Ovary (tissue), 9 donors: Measurements from ENCODE around the gene DIP2C. TPM values are rescaled to one million over a fixed set of nuclear protein-coding genes. Genes with fewer than 3 reads are reported as not detected.

Experiments
- DNase-seq, 5 donors: peaks; one replicate each; pipeline ENCODE4 v3.0.0-alpha.2; 2019 to 2020
- H3K27ac ChIP-seq, 2 donors: fragments of 200-600 bp; one replicate each; pipeline versions ENCODE4 v1.5.1 to v1.8.0; 2019 to 2022
- H3K27me3 ChIP-seq: fragments of 200-600 bp; one replicate; pipeline ENCODE4 v1.8.0; 2022
- H3K36me3 ChIP-seq: fragments of 200-600 bp; sonication (generic); one replicate; pipeline ENCODE4 v1.5.1; 2019
- H3K4me1 ChIP-seq: one replicate; pipeline ENCODE4 v1.8.1; 2013; ENCODE audit warnings: mild to moderate bottlenecking, moderate library complexity; ENCODE audit not compliant: insufficient read depth
- H3K4me3 ChIP-seq: fragments of 200-600 bp; sonication (generic); one replicate; pipeline ENCODE4 v1.5.1; 2017
- H3K9me3 ChIP-seq, 2 donors: fragments of 200-600 bp in 1 of 2; sonication (generic) in 1 of 2; one replicate each; pipeline versions ENCODE4 v1.5.1 to v1.8.1; 2013 to 2019; ENCODE audit warnings: mild to moderate bottlenecking in 1 of 2, moderate library complexity in 1 of 2
- EP300 ChIP-seq: sonication (generic); formaldehyde crosslinking; IDR thresholded peaks from one replicate; pipeline ENCODE4 v1.6.1; 2017; ENCODE audit warnings: antibody characterized with exemption
- POLR2A ChIP-seq: fragments of 450-650 bp; IDR thresholded peaks from one replicate; pipeline ENCODE4 v1.6.1; 2017; ENCODE audit warnings: antibody characterized with exemption, mild to moderate bottlenecking, moderate library complexity
- WGBS, 3 donors: extraction: QIAGEN DNeasy Blood & Tissue Kit in 1 of 3; methylation state at CpG; one replicate each; pipeline versions ENCODE4 v1.1.5 to v1.1.7; 2013 to 2017; 5-methylcytosine and 5-hydroxymethylcytosine counted together
- intact Hi-C, 4 donors: fragments of 100-400 bp; cut with DNase I; formaldehyde crosslinking; loops; one replicate each; pipeline versions ENCODE4 v1.11.0 to v1.15.1; 2022 to 2023
- polyA plus RNA-seq, 2 donors: library from polyadenylated mRNA; stranded (reverse); fragments of 200-250 nt in 1 of 2; fragments of 350-450 nt in 1 of 2; fragmentation: Illumina TruSeq in 1 of 2; extraction: RNeasy Lipid Tissue Mini Kit (QIAGEN cat#74804) in 1 of 2; gene quantifications; one replicate each; pipeline ENCODE4 v1.2.3, GENCODE V29; 2013 to 2014
- total RNA-seq, 7 donors: library from RNA; depleted of rRNA in 2 of 7; stranded (reverse); fragments of >200 nt in 2 of 7; fragmentation: NEBNext Ultra II Directional in 3 of 7; extraction: Animal tissue kit (Norgen Biotek cat#: 25700) in 3 of 7; gene quantifications; one replicate each; pipeline versions ENCODE4 v1.1.0 to v1.2.4, GENCODE V29; 2016 to 2023
- TF ChIP-seq, protein P1 (sequence below), 3 donors: fragments of 450-650 bp in 2 of 3; fragments of 200-600 bp in 1 of 3; IDR thresholded peaks; one replicate each; pipeline versions ENCODE4 v1.5.1 to v1.8.0; 2016 to 2022; ENCODE audit warnings: antibody characterized with exemption in 3 of 3, mild to moderate bottlenecking in 1 of 3
- donor health status: DM: no; HTN: no; CAD: no; lungs with moderate emphysema.
- donor health status: DM: no; HTN: no; CAD: no.
- donor health status: Bipolar disorder and iron deficiency.
- donor health status: DM: yes; HTN: yes; CAD: no.
- donor health status: DM: no; HTN: no; CAD: no.
- donor health status: DM: yes; HTN: yes; CAD: no.

DIP2C gene
- total and polyA plus RNA-seq, 9 donors = 10.1 to 29.4 (median 22.2) TPM

DNA sequence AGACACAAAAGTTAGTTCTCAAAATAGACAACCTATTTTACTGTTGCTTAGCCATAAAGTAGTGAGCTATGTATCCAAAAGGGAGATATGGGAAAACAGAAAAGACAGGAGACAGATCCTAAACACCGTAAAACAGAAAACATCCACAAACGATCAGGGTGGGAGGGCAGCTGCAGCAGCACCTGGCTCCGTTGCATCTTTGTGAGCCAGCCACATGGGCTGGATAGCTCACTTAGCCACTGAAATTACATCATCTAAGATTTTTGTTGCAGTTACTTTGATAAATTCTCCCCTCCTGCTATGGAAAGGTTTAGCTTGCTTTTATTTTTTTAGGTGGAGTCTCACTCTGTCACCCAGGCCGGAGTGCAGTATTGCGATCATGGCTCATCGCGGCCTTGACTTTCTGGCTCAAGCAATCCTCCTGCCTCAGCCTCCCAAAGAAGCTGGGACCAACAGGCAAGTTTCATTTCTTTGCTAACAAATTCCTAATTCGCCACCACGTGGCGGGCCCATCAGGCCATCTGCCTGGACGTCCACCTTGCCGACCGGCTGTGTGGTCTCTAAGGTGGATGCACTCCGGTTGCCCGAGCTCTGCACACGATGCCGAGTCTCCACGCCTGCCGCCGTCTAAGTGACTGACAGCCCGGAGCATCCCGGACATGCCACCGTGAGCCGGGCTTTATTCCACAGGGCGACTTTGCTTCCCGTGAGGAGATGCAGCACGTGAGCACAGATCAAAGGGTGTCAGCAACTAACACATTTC, 159.8 kb downstream of the DIP2C start:
- no peak for DNase-seq
- Histone ChIP-seq H3K36me3 (no peaks in the 10 kb centered on the region), H3K9me3 (no peaks in the 10 kb centered on the region), H3K27ac (no peak overlapping the region), H3K4me3 (no peak overlapping the region), H3K27me3 (no peaks in the 10 kb centered on the region), H3K4me1 (peaks cover 24% of the 10 kb centered on the region)
- 85 to 92% (median 90%) methylated on average over 27 of the region's 27 CpGs for WGBS, 3 donors
- intact Hi-C loops = loop anchor here in 3 of 4 donors (5.0 to 10.0 kb wide), 2 partner anchors 155 to 1188 kb away; partner anchors contain the start of gene DIP2C (in 3 of the 3)
- TF ChIP-seq, protein P1, sequence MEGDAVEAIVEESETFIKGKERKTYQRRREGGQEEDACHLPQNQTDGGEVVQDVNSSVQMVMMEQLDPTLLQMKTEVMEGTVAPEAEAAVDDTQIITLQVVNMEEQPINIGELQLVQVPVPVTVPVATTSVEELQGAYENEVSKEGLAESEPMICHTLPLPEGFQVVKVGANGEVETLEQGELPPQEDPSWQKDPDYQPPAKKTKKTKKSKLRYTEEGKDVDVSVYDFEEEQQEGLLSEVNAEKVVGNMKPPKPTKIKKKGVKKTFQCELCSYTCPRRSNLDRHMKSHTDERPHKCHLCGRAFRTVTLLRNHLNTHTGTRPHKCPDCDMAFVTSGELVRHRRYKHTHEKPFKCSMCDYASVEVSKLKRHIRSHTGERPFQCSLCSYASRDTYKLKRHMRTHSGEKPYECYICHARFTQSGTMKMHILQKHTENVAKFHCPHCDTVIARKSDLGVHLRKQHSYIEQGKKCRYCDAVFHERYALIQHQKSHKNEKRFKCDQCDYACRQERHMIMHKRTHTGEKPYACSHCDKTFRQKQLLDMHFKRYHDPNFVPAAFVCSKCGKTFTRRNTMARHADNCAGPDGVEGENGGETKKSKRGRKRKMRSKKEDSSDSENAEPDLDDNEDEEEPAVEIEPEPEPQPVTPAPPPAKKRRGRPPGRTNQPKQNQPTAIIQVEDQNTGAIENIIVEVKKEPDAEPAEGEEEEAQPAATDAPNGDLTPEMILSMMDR (IDR thresholded peaks at IDR 0.05) = no peak
- TF ChIP-seq EP300 (no peak), POLR2A (no peak)

DNA sequence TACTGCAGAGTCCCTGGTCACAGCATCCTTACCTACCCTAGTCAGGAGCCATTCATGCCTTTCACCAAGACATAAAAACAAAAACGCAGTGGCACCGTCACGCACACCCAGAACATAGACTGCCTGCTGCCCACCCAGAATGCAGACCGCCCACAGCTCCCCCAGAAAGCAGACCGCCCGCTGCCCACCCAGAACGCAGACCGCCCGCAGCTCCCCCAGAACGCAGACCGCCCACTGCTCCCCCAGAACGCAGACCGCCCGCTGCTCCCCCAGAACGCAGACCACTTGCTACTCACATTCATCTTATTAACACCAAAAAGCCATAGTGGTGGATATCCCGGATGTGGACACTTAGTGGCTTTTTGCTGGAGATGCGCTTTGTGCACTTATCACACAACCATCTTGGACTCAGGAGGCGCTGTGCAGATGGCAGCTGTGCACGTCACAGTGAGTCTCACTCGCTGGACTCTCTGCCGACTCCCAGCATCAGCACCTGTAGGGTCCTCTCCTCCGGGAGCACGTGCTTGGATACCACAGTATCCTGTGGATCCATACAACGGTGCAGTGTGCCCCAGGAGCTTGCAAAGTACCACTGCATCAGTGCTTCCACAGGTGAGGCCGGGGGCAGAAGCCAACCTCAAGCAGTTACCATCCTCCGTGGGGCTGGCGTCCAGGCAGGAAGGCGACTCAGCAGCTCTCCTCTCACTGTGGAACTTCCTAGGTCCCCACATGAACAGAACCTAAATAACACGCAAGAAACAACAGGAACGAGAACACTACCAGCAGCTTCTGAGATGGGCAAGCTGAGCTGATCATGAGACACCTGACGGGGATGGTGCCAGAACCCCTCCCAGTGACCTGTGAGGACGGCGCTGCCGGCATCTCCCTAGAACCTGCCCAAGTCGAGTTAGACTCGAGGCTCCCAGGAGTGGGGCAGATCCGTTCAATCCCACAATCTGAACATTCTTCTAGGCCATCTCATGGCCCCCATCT, 161.0 kb downstream of the DIP2C start:
- no peak for TF ChIP-seq POLR2A
- TF ChIP-seq, protein P1 (IDR thresholded peaks at IDR 0.05) = no peak
- no peak for TF ChIP-seq EP300
- intact Hi-C loops = loop anchor here in 2 of 4 donors (10.0 kb wide), 1 partner anchor 156 kb away; the partner anchor contains the start of gene DIP2C (in 2 of the 2)
- no peaks in the 10 kb centered on the region for H3K36me3 ChIP-seq
- no peak overlapping the region for H3K4me3 ChIP-seq
- H3K27ac ChIP-seq = no peak overlapping the region
- WGBS, 3 donors = 90 to 95% (median 92%) methylated on average over 37 of the region's 37 CpGs
- peaks cover 24% of the 10 kb centered on the region for H3K4me1 ChIP-seq
- peak in 1 of 5 donors; percentile 26 for DNase-seq
- no peaks in the 10 kb centered on the region for H3K9me3 ChIP-seq
- no peaks in the 10 kb centered on the region for H3K27me3 ChIP-seq

DNA sequence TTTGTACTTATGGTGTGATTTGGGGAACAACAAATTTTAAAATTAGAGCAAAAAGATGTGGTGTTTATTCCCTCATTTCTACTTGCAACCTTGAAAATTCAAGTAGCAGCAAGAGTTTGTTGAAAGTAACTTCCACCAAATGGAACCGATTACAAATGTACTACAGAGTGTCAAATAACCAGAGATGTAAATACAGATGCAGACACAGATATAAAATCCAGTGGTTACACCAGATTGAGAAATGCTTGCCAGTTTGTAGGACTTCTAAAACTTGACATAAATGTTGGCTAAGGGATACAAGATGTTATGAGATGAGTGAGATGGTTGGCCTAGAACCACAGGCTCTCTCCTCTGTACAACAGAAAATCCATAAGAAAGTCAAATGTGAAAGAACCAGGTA, 162.1 kb downstream of the DIP2C start:
- peaks cover 23% of the 10 kb centered on the region for H3K4me1 ChIP-seq
- no peak overlapping the region for H3K27ac ChIP-seq
- H3K36me3 ChIP-seq = no peaks in the 10 kb centered on the region
- intact Hi-C loops = loop anchor here in 2 of 4 donors (10.0 kb wide), 1 partner anchor 157 kb away; the partner anchor contains the start of gene DIP2C (in 2 of the 2)
- 10 to 43% (median 27%) methylated on average over 1 of the region's 1 CpG for WGBS, 3 donors
- no peak for TF ChIP-seq POLR2A
- TF ChIP-seq, protein P1 (IDR thresholded peaks at IDR 0.05) = no peak
- no peaks in the 10 kb centered on the region for H3K9me3 ChIP-seq
- no peak for DNase-seq
- no peaks in the 10 kb centered on the region for H3K27me3 ChIP-seq
- H3K4me3 ChIP-seq = no peak overlapping the region

DNA sequence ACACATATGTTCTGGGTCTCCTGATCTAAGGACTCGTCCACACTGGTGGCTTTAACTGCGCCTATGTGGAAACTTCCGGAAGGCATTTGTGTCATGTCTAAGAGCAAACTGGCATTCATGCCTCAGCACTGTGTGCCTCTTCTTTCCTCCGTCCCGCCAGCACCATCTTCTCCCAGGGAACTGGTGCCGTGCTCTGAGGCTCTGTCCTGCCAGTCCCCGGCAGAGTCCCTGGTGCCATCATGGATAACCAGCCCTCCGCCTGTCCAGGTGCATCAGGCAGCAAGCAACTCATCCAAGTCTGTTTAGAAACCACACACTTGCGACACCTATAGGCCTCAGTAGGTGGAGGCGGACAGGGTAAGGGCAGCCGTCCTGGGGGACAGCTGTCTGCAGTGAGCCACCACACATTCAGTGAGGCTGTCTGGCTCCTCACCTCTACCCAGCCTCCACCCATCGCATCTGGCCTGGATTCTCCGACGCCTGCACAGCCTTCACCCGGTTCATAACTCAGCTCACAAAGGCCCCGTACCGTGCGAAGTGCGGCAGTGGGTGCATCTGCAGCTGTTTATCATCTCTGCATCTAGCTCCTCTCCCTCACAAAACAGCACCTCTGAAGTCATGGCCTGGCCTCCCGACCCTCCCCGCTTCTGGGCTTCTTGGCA, 162.7 kb downstream of the DIP2C start:
- WGBS, 3 donors = 54 to 76% (median 70%) methylated on average over 21 of the region's 21 CpGs
- TF ChIP-seq POLR2A = peak; percentile 7
- TF ChIP-seq, protein P1 (IDR thresholded peaks at IDR 0.05) = no peak
- intact Hi-C loops = loop anchor here in 2 of 4 donors (10.0 kb wide), 1 partner anchor 158 kb away; the partner anchor contains the start of gene DIP2C (in 2 of the 2)
- Histone ChIP-seq H3K4me1 (peaks cover 20% of the 10 kb centered on the region), H3K4me3 (no peak overlapping the region), H3K9me3 (no peaks in the 10 kb centered on the region), H3K36me3 (no peaks in the 10 kb centered on the region), H3K27me3 (no peaks in the 10 kb centered on the region), H3K27ac (no peak overlapping the region)
- DNase-seq = peak in 1 of 5 donors; percentile 36
